Measurements from ENCODE around the gene EIF1AD. TPM values are rescaled to one million over a fixed set of nuclear protein-coding genes. Genes with fewer than 3 reads are reported as not detected.

Gene EIF1AD
- total and polyA plus RNA-seq, 9 of the 15 experiments (the other 6 are each of a cell fraction or from before 2014, with no cell fraction given), result 50.1 to 98.8 (median 58.7) TPM

- TF ChIP-seq SPI1 (IDR thresholded peaks at IDR 0.05; ENCODE audit: borderline replicate concordance, low read depth, low read length), result no peak
- no peak for TF ChIP-seq BACH1 (tag; IDR thresholded peaks at IDR 0.05)
- 0 out of 2 replicates have a peak, but pooled peaks have one; percentile 41 for TF ChIP-seq ETS1 (conservative IDR thresholded peaks at IDR 0.05; ENCODE audit: control insufficient read depth, low read depth, low read length)
- TF ChIP-seq RB1 (IDR thresholded peaks at IDR 0.05; ENCODE audit: low read depth), result peak; percentile 96
- TF ChIP-seq PTRF (tag; IDR thresholded peaks at IDR 0.05), result no peak
- TF ChIP-seq GATA2 (CRISPR knock-in tag; IDR thresholded peaks at IDR 0.05), result no peak
- no peak for TF ChIP-seq ZNF354B (CRISPR knock-in tag; IDR thresholded peaks at IDR 0.05)
- TF ChIP-seq CTCF (IDR thresholded peaks at IDR 0.05 in 2 of 3, conservative IDR thresholded peaks at IDR 0.05 in 1 of 3; ENCODE audit: insufficient read depth in 2 of 3, low read depth in 1 of 3, low read length in 3 of 3), result peak; percentile 93 to 96 (median 94)
- TF ChIP-seq, protein P1, sequence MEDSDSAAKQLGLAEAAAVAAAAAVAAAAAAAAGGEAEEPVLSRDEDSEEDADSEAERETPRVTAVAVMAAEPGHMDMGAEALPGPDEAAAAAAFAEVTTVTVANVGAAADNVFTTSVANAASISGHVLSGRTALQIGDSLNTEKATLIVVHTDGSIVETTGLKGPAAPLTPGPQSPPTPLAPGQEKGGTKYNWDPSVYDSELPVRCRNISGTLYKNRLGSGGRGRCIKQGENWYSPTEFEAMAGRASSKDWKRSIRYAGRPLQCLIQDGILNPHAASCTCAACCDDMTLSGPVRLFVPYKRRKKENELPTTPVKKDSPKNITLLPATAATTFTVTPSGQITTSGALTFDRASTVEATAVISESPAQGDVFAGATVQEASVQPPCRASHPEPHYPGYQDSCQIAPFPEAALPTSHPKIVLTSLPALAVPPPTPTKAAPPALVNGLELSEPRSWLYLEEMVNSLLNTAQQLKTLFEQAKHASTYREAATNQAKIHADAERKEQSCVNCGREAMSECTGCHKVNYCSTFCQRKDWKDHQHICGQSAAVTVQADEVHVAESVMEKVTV (CRISPR knock-in tag; IDR thresholded peaks at IDR 0.05), result peak; percentile 71
- no peak for TF ChIP-seq IFI16 (CRISPR knock-in tag; IDR thresholded peaks at IDR 0.05)
- TF ChIP-seq GABPA (tag; conservative IDR thresholded peaks at IDR 0.05; ENCODE audit: low read depth), result no peak
- TF ChIP-seq, protein P2, sequence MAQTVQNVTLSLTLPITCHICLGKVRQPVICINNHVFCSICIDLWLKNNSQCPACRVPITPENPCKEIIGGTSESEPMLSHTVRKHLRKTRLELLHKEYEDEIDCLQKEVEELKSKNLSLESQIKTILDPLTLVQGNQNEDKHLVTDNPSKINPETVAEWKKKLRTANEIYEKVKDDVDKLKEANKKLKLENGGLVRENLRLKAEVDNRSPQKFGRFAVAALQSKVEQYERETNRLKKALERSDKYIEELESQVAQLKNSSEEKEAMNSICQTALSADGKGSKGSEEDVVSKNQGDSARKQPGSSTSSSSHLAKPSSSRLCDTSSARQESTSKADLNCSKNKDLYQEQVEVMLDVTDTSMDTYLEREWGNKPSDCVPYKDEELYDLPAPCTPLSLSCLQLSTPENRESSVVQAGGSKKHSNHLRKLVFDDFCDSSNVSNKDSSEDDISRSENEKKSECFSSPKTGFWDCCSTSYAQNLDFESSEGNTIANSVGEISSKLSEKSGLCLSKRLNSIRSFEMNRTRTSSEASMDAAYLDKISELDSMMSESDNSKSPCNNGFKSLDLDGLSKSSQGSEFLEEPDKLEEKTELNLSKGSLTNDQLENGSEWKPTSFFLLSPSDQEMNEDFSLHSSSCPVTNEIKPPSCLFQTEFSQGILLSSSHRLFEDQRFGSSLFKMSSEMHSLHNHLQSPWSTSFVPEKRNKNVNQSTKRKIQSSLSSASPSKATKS (CRISPR knock-in tag; IDR thresholded peaks at IDR 0.05), result no peak
- TF ChIP-seq ZNF384 (IDR thresholded peaks at IDR 0.05; ENCODE audit: low read depth, low read length), result 0 out of 2 replicates have a peak, but pooled peaks have one; percentile 36
- TF ChIP-seq NFIX (CRISPR knock-in tag; IDR thresholded peaks at IDR 0.05; ENCODE audit: low read depth), result 0 out of 2 replicates have a peak, but pooled peaks have one; percentile 2
- no peak for TF ChIP-seq SAFB (IDR thresholded peaks at IDR 0.05; ENCODE audit: borderline replicate concordance, low read depth, low read length)
- TF ChIP-seq TBP (optimal IDR thresholded peaks at IDR 0.05; ENCODE audit: low read depth, low read length), result peak; percentile 27
- TF ChIP-seq UBTF (IDR thresholded peaks at IDR 0.05; ENCODE audit: borderline replicate concordance in 1 of 2, low read depth in 2 of 2, low read length in 2 of 2), result peak; percentile 67 to 78; a peak in 1 of 4 replicates
- peak; percentile 91 for TF ChIP-seq ZFX (CRISPR knock-in tag; IDR thresholded peaks at IDR 0.05)
Observed at GRCh38 chr11:66022401-66023185, 20.6 kb upstream of the EIF1AD start (continued).

Measured in K562 (cell line).